Measurements from ENCODE around the gene RAB11FIP5.
"Not testable (repeated sequence)": the region's sequence is repeated elsewhere in the genome, so short reads cannot be mapped to it uniquely, and the experiment has no call there.

RAB11FIP5 gene

GRCh38 chr2:73068147-73068546, 44.6 kb downstream of the RAB11FIP5 start:
- H3K4me3 ChIP-seq (ENCODE audit: low read depth, low read length): no peak overlapping the region
- no peak for TF ChIP-seq CTCF (IDR thresholded peaks at IDR 0.05; ENCODE audit: insufficient read depth, low read depth, low read length, missing control alignments)
- DNase-seq (ENCODE audit: low read depth): no peak

GRCh38 chr2:73067043-73067442, 45.7 kb downstream of the RAB11FIP5 start:
- DNase-seq (ENCODE audit: low read depth): no peak
- H3K4me3 ChIP-seq (ENCODE audit: low read depth, low read length): no peak overlapping the region

DNA sequence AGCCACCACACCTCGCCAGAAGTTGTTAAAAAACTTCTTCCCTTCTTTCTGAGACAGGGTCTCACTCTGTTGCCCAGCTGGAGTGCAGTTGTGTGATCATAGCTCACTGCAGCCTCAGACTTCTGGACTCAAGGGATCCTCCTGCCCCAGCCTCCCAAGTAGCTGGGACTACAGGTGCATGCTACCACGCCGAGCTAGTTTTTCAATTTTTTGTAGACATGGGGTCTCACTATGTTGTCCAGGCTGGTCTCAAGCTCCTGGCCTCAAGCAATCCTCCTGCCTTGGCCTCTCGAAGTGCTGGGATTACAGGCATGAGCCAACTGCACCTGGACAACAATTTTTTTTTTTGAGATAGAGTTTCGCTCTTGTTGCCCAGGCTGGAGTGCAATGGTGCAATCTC, 47.7 kb downstream of the RAB11FIP5 start:
- not testable (repeated sequence) for DNase-seq (ENCODE audit: low read depth); H3K4me3 ChIP-seq (ENCODE audit: low read depth, low read length)

More at GRCh38 chr2:73067043-73067442, 45.7 kb downstream of the RAB11FIP5 start:
- no peak for TF ChIP-seq CTCF (IDR thresholded peaks at IDR 0.05; ENCODE audit: insufficient read depth, low read depth, low read length, missing control alignments)

- H3K4me3 ChIP-seq (ENCODE audit: low read depth, low read length): no peak overlapping the region
- DNase-seq (ENCODE audit: low read depth): no peak
- no peak for TF ChIP-seq CTCF (IDR thresholded peaks at IDR 0.05; ENCODE audit: insufficient read depth, low read depth, low read length, missing control alignments)
Measured at GRCh38 chr2:73063909-73064875, 48.6 kb downstream of the RAB11FIP5 start.

GRCh38 chr2:73063472-73063871, 49.3 kb downstream of the RAB11FIP5 start:
- DNase-seq (ENCODE audit: low read depth): no peak
- no peak overlapping the region for H3K4me3 ChIP-seq (ENCODE audit: low read depth, low read length)
- TF ChIP-seq CTCF (IDR thresholded peaks at IDR 0.05; ENCODE audit: insufficient read depth, low read depth, low read length, missing control alignments): no peak

DNA sequence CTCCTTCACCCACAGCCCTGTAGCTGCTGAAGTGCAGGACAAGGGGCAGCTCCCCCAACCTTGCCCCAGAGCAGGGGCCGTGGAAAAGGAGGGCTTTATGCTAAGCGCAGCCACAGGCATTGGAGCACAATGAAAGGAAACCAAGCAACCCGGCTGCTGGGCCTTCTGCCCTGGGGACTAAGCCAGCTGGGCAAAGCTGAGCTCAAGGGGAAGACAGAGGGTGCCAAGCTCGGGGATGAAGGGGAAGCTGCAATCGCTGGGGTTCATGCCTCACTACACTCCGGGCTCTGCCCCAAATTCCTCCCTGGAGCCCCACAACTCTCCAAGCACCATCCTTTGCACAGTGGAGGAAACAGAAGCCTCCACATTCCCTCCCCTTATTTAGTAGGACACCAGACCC, 53.6 kb downstream of the RAB11FIP5 start:
- DNase-seq (ENCODE audit: low read depth): no peak
- TF ChIP-seq CTCF (IDR thresholded peaks at IDR 0.05; ENCODE audit: insufficient read depth, low read depth, low read length, missing control alignments): no peak
- H3K4me3 ChIP-seq (ENCODE audit: low read depth, low read length): no peak overlapping the region

GRCh38 chr2:73054980-73055379, 57.8 kb downstream of the RAB11FIP5 start:
- no peak for DNase-seq (ENCODE audit: low read depth)
- no peak for TF ChIP-seq CTCF (IDR thresholded peaks at IDR 0.05; ENCODE audit: insufficient read depth, low read depth, low read length, missing control alignments)
- no peak overlapping the region for H3K4me3 ChIP-seq (ENCODE audit: low read depth, low read length)

Data from GM12865 (cell line).